ENCODE results near the gene ARHGAP22.
A peak's percentile ranks its signal among the peaks of the same experiment; 100 is the strongest.

The ARHGAP22 gene

DNA sequence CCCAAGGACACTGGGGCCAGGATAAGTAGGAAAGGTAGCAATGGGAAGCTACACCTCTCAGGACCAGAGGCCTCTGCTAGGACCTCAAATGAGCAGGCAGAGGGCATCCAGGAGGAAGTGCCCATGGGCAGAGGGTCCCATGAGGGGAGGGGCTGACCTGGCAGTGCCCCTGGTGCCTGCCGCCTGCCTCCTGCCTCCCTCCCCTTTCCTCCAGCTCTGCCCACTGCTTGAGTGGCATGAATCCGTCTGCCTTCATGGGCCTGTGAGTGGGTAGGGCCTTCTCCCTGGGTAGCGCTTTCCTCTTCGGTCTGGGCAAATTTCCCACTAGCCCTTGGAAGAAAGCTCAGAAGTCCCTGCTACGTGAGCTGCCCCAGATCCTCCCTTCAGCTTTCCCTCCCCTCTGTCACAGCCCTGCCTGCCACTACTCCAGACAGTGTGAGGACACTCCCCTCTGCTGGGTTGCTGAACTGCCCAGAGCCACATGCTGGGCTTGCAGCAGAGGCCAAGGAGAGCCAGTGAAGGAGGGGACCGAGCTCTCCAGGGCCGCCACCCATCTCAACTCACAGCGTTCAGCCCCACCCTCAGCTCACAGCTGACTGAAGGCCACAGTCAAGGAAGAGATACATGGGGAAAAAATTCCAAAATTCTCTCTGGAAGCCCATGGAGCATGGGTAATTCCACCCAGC, 141.4 kb downstream of the ARHGAP22 start:
- peak; percentile 86 for DNase-seq (ENCODE audit: low spot score)

DNA sequence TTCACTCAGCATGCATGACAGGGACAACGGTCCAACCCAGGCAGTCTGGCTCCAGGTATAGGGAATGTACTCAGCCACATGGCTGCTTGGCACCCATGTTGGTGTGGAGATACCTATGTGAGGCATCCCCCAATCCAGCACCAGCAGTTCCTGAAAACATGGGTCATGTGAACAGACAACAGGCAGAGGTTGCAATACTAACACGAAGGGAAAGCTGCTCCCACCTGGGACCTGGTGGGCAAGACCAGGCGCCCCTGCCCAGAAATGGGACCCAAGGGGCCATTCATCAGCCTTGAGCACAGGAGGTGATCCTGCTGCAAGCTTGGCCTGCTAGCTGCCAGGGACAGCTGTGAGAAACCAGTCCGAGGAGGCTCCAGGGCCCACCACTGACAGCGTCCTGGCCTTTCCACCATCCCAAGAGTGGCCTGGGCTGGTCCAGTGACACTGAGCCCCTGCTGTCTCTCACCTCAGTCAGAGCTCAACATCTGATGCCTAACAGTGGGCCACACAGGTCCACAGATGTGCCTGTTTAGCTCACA, 142.3 kb downstream of the ARHGAP22 start:
- DNase-seq (ENCODE audit: low spot score): no peak

DNA sequence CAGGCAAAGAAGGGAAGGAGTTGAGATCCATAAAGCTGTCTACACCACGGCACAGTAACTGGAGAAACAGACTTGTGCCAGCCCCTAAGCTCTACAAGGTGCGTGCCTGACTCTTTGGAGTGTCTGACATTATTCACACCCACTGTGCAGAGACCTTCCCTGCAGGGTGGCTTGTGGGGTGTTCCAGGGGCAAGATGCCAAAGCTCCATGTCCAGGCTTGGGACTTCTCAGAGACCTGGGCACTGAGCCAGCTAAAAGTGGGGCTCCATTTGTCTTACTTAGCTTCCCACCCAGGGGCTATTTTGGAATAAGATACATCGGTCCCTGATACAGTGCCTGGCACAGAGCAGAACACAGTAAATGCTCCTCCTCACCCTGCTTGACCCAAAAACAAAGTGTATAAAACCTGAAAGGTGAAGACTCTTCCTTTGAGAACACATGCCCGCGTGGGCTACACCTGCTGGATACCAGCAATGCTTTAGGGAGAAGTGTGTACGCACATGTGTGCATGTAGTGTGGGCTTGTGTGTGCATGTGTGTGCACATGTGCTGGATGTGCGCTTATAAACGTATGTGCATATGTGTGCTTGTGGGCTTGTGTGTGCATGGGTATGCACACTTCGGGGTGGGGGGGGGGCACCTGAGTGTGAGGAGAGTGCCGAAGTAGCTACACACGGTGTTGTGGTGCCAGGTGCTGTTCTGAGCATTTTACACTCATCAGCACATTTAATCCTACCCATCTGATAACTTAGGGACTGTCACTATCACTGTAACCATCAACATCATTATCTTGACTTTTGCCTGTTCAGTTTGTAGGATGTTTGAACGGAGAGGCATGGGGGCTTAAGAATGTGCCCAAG, 143.0 kb downstream of the ARHGAP22 start:
- DNase-seq (ENCODE audit: low spot score): no peak

DNA sequence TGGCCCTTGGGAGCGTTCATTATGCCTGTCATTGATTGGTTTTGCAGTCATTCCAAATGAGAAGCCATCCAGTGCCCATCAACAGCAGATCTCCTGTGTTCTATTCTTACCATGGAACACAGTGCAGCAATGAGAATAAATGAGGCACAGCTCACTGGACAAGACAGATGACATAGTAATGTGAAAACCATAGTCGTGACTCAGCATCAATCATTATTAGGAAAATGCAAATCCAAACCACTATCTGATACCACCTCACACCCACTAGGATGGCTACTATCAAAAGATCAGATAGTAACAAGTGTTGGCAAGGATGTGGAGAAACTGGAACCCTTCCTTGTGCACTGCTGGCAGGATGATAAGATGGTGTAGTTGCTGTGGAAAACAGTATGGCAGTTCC, 144.7 kb downstream of the ARHGAP22 start:
- no peak for DNase-seq (ENCODE audit: low spot score)

DNA sequence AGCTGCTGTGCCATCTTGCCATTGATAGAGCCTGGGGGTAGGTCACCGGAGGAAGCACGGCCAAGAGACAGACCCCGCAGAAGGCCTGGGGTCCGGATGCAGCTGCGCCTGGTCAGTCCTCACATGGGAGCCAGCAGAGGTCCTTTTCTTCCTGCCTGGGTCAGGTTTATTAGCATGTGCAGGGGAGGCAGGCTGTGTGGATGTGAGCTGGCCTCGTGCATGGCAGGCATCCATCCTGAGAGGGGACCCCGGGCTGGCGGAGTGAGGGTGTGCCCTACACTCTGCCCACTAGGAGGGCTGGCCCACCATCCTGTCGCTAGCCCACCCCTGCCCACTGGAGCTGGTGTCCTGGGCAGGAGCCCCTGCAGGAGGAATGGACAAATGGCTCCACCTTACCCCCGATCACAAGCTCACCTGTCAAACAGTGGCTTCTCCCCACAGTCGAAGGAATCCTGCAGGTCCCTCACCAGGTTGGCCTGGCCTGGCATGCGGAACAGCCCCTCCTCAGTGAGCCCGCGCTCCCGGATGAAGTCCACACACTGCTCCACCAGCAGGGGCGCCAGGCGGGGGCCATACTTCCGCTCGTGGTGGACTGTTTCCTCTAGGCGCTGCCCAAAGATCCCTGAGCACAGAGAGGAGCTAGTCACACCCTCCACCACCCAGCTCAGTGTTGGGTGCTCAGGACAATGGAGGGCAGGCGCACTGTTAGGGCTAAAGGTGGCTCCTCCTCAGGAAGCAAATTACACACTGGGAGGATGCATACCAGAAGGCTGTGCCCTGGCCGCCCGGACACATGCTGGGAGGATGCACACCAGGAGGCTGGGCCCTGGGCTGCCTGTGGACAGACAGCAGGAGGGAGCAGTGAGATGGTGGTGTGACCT, 145.4 kb downstream of the ARHGAP22 start:
- DNase-seq (ENCODE audit: low spot score): no peak

GRCh38 chr10:48458662-48459048, 146.2 kb downstream of the ARHGAP22 start:
- no peak for DNase-seq (ENCODE audit: low spot score)

GRCh38 chr10:48457949-48458661, 146.8 kb downstream of the ARHGAP22 start:
- DNase-seq (ENCODE audit: low spot score): no peak

DNA sequence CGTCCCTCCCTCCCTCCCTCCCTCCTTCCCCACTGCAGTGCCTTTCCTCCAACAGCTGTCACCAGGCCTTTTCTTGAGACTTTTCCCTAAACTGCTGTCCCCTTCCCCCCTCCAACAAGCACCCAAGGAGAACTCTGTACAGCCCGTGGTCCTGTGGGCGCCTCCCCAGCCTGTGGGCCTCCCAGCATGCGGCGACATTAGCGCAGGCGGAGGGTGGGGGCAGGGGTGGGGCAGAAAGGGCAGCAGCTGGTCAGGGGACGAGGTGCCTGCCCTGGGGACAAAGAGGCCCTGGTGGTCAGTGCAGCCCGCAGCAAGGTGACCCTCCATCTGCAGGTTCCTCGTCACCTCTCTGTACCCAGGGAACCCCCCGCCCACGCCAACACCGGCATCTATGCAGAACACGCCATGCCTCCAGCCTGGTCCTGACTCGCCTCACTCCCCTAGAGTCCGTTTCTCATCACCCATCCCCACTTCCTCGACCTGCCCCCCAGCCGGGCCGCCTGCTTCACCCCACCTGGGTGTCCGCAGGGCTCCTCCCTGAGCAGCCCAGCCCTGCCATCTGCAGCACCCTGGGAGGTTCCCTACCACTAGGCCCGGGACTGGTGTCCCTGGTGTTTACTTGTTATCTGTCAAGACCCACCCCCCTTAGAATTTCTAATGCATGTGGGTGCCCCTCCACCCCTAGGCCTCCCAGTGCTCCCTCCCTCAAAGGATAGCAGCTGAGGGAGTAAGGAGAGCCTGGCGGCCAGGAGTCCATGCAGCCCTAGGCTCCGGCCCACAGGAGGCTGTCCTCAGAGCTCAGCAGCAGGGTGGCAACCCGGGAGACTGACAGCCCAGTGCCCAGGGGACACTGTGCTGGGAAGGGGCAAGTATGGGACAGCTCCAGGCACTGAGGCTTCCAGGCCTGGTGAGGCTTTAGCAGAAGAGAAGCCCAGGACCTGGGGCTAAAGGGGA, 147.8 kb downstream of the ARHGAP22 start:
- no peak for DNase-seq (ENCODE audit: low spot score)

- DNase-seq (ENCODE audit: low spot score): no peak
Observed at GRCh38 chr10:48456361-48456804, 148.5 kb downstream of the ARHGAP22 start.

- no peak for DNase-seq (ENCODE audit: low spot score)
Observed at GRCh38 chr10:48455392-48456151, 149.3 kb downstream of the ARHGAP22 start.

- DNase-seq (ENCODE audit: low spot score): no peak
Observed at GRCh38 chr10:48455055-48455391, 149.8 kb downstream of the ARHGAP22 start.

DNA sequence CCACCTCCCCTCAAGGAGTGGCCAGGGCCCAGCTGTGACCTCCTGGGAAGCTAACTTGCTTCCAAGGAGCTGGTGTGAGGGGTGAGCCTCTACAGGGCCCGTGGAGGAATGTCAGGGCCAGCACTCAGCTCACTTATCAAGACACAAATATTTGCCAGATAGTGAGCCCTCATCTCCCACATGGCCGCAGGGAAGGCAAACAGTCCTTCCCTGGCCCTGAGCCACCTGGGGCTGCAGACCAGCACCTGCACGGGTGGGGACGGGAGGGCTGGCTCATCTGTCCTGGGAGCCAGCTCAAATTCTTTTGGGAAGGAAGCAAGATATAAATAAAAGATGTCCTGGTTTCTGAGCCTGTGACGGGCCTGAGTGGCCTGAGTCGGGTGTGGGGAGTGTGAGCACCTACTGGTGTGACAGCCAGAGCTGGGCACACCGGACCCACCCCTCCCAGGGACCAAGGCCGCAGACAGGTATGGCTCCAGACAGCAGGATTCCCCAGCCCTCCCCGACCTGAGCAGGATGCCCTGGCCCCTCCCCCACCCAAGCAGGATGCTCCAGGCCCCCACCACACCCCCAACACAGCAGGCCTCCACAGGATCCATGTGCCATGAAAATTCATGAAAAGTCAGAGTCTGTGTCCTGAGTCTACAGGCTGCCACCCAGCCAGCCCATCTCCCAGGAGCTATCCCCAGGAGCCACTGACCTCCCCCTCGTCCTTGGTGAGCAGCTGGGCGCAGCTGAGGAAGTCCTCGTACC, 150.4 kb downstream of the ARHGAP22 start:
- DNase-seq (ENCODE audit: low spot score): no peak

DNA sequence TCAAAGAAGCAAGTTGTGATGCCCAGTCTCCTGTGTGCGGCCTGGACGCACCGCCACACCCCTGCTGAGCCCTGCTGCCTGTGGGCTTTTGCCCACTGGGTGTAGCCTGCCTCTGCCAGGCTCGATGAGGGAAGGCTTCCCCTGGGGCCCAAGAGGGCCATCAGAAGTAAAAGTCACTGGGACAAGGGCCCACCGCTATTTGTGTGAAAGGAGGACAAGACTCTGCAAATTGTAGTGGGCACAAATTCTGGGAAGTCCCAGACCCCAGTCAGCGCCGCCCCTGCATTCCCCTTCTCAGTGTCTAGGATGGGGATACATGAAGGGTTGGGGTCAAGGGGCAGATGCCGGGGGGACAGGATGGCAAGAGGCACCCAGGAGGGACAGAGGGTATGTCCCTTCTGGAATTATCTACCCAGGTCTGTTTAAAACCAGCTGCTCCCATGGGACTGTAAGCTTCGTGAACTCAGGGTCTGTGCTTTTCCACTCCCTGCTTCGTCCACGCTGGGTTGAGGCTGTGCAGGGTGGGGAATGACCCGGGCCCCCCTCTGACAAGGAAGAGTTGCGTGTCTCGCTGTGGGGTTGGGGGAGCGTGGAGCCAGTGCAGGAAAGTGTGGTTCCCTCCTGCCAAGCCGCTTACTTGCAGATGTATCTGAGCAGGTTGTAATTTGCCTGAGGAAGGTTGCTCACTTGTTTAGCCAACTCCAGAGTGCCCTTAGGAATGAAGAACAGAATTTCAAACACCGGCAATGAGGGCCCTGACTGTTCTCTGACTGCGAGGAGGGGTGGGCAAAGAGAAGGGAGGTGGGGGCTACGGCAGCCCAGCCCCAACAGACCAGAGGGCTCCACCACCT, 151.2 kb downstream of the ARHGAP22 start:
- DNase-seq (ENCODE audit: low spot score): no peak

- DNase-seq (ENCODE audit: low spot score): peak; percentile 4
Observed at GRCh38 chr10:48452879-48453412, 151.9 kb downstream of the ARHGAP22 start.

DNA sequence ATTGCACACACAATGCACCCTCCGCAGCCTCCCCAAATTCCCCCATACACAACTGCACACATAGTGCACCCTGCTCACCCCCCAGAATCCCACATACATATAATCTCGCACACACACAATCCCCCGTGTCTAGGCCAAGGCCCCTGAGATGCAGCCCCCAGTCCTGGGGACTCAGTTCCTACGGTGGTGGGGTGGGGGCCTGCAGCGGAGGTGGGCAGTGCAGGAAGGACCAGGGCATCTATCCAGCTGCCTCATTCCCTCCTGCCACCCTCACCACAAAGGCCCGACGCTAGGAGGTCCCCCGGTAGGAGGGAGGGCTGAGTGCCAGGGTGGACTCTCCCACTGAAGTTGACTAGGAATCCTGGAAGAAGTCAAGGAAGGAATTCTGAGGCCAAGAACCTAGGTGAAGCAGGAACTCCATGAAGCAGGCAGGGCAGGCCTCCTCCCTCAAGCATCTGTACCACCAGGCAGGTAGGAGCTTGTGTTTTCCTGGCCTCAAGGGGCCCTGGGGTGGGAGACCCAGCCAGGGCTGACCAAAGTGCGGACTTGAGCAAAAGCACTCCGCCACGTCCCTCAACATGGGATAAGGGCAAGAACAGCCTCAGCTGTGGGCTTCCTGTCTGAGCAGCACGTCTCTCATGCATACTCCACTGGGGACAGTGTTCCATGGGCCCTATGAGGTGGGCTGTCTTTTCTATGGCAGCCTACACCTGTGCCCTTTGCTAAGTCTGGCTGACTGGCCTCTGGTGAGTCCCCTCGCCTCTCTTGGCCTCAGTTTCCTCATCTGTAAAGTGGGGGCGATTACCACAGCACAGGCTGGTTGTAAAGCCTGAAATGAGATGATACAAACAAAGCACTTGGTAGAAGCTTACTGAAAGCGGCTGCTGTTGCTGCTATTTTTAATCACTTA, 152.6 kb downstream of the ARHGAP22 start:
- peak; percentile 9 for DNase-seq (ENCODE audit: low spot score)

DNA sequence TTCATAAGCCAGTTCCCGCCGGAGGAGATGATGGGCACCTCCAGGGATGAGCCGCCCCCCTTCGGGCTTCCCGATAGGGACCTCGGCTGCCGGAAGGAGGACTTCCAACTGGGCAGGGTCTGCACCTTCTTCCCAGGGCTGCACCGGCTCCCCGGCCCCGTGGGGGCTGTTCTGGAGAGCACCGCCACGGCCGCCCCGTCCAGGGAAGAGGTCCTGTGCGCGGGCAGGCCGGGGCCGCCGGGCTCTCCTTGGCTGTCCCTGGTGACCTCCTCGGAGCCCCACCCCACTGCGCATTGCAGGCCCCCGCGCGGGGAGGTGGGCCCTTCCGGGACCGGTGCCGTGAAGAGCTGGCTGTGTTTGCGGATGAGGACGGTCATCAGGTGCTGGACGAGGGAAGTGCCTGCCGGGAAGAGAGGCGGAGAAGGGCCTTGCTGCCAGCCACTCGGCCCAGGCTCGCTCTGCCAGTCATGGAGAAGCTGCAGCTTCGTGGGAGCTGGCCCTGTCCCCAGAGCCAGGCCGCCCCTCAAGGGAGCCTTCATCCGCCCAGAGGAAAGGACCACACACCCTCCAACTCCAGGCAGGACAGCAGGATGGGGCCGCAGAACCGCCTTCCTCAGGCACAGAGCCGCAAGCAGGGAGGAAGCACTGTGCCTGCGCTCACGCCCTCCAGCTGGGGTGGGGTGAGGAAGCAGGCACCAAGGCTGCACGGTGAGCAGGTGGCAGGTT, 154.0 kb downstream of the ARHGAP22 start:
- peak; percentile 8 for DNase-seq (ENCODE audit: low spot score)
